ENCODE data around the gene F8A2.
"Not testable (repeated sequence)": the region's sequence is repeated elsewhere in the genome, so short reads cannot be mapped to it uniquely, and the experiment has no call there.

Gene F8A2

DNA sequence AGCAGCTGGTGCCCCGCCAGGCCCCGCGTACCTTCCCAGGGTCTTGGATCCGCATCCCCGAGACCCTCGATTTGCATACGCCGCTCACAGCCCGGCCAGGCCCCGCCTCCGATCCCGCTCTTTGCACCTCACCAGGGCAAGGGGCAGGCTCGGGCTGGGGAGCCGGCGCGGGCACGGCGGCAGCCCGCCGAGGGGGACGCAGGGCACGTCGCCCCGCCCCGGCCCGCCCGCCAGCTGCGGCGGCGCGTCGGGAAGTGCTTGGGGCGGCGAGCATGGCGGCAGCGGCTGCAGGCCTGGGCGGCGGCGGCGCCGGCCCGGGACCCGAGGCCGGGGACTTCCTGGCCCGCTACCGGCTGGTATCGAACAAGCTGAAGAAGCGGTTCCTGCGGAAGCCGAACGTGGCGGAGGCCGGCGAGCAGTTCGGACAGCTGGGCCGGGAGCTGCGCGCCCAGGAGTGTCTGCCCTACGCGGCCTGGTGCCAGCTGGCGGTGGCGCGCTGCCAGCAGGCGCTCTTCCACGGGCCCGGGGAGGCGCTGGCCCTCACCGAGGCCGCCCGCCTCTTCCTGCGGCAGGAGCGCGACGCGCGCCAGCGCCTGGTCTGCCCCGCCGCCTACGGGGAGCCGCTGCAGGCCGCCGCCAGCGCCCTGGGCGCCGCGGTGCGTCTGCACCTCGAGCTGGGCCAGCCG is at the start of gene F8A2:
TSS of gene F8A2 (plus strand) at position 253 of the 686 bp plus-strand sequence. CDS start at position 273, 20 bp downstream.
- not testable (repeated sequence) for H3K27ac ChIP-seq; H3K9ac ChIP-seq (ENCODE audit: insufficient read length); H3K4me3 ChIP-seq; H3K36me3 ChIP-seq (ENCODE audit: insufficient read depth, low read length); DNase-seq (ENCODE audit: low read depth, low spot score); H3K9me3 ChIP-seq (ENCODE audit: low read depth, low read length)

DNA sequence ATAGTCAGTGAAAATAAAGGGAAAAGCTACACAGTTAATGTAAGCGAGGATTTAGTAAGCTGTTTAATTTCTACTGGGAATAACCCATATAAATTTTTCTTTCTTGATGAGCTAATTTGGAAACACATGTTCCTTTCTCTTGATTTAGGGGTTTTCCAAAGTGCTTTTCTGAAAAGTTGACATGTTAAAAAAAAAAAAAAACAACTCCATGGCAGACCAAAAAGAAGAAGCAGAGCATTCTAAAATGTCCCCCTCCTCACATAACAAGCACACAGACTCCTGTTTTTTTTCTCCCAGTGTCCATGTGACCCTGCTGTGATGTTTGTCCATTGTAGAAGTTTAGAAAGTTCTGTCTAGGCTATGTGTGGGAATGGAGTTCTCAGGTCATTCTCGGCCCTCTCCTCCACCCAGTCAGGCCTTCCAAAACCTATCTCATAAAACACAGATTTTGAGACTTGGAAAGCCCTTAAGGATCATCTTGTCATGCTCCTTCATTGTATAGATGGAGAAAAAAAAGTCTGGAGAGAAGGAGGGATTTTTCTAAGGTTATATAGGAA is 48.3 kb upstream of the F8A2 start:
- no peak for DNase-seq (ENCODE audit: low read depth, low spot score)
- no peak for TF ChIP-seq POLR2AphosphoS5 (IDR thresholded peaks at IDR 0.05; ENCODE audit: borderline replicate concordance, low read depth, low read length)
- TF ChIP-seq FOXP2 (optimal IDR thresholded peaks at IDR 0.05; ENCODE audit: control extremely low read depth, extremely low read length, insufficient read depth): no peak
- no peak for TF ChIP-seq EZH2 (IDR thresholded peaks at IDR 0.05)
- peak overlapping the region; percentile 91; the same call in 1 of the 2 replicates for H3K27ac ChIP-seq
- H3K36me3 ChIP-seq (ENCODE audit: insufficient read depth, low read length): no peaks in the 10 kb centered on the region
- H3K9me3 ChIP-seq (ENCODE audit: low read depth, low read length): no peaks in the 10 kb centered on the region
- peak overlapping the region; percentile 73 for H3K4me3 ChIP-seq
- H3K9ac ChIP-seq (ENCODE audit: insufficient read length): peak overlapping the region; percentile 48

DNA sequence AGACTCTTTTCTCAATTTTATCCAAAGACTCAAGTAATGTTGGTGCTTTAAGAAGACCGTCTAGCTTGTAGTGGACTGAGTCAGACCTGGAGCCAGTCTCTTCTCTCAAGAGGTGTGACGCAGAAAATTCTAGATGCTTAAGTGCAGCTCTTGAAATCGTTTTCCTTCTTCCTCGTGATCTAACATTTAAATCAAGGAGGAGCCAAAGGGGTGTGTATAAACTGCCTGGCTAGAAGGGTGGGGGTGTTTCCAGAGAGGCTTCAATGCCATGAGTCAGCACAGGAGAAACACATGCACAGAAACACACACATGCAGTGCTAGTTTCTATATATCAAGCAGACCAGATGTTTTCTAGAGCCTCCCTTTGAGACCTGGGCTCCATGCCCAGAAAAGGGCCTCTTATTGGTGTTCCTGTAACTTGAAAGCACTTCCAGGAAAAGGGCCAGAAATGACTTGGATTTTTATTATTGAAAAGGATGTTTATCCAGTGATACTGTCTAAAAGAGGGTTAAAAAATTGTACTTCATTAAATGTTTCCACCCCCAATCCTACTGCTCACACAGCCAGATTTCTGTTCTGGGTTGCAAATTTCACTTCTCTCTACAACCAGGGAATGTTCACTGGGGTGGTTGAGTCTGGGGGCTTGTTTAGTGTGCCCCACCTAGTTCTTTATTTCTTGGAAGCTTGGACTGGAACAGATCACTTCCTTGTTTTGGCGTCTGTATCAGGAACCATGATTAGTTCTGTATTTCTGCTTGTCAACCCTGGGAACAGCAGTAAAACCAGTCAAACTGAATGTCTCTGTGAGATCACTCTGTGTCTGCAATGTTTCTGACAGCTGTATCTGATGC is 47.2 kb upstream of the F8A2 start, which contains the start of gene CLIC2:
TSS of gene CLIC2 (minus strand) at position 129 of the 851 bp plus-strand sequence. CDS start 187 bp downstream, outside the sequence.
- TF ChIP-seq FOXP2 (optimal IDR thresholded peaks at IDR 0.05; ENCODE audit: control extremely low read depth, extremely low read length, insufficient read depth) (no peak), POLR2AphosphoS5 (IDR thresholded peaks at IDR 0.05; ENCODE audit: borderline replicate concordance, low read depth, low read length) (no peak; the same call in 1 of the 2 replicates), EZH2 (IDR thresholded peaks at IDR 0.05) (no peak)
- DNase-seq (ENCODE audit: low read depth, low spot score): peak; percentile 79

DNA sequence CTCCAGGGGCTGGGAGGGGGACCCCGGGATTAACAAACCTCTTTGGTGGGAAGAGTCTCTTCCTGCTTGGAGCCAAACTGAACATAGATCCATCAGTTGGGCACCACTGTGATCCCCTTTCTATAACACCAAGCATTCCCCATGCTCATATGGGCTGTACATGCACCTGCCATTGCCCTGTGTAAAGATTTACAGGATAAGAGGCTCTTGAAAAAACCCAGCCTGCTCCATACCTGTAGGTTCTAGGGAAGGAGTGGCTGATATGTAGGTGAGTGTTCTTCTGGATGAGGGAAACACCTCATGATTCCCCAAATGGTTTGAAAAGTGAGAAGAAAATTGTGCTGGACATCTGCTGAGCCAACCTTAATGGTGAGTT is 46.6 kb upstream of the F8A2 start:
- not testable (repeated sequence) for DNase-seq (ENCODE audit: low read depth, low spot score); H3K36me3 ChIP-seq (ENCODE audit: insufficient read depth, low read length); H3K9ac ChIP-seq (ENCODE audit: insufficient read length); H3K9me3 ChIP-seq (ENCODE audit: low read depth, low read length)
- Histone ChIP-seq H3K27ac (peak overlapping the region; percentile 91; the same call in 1 of the 2 replicates), H3K4me3 (0 out of 2 replicates have a peak overlapping the region, but pooled peaks have one; percentile 73)

More for the DNA sequence above, 47.2 kb upstream of the F8A2 start, which contains the start of gene CLIC2:
- Histone ChIP-seq H3K9ac (ENCODE audit: insufficient read length) (peak within 1 kb of the TSS; percentile 48), H3K27ac (peak within 1 kb of the TSS; percentile 91), H3K9me3 (ENCODE audit: low read depth, low read length) (no peaks in the 10 kb centered on the region), H3K4me3 (peak within 1 kb of the TSS; percentile 73), H3K36me3 (ENCODE audit: insufficient read depth, low read length) (no peaks in the 10 kb centered on the region)

DNA sequence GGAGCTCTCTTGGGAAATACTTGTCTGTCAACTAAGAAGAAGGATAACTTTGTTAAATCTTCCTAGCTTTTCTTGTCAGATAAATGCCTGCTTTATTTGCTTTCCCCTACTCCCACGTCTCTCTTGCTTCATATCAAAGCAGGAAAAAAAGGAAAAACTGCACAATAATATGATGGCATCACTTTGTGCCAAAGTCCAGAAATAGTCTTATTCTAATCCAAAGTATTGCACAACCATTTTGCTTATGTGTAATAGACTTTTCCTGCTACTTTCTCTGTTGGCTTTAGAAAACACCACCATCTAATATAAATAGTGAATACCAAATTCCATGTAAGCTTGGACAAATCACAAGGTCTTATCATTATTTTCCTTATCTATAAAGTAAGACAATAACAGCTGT is 36.2 kb upstream of the F8A2 start:
- DNase-seq (ENCODE audit: low read depth, low spot score); H3K9me3 ChIP-seq (ENCODE audit: low read depth, low read length); H3K9ac ChIP-seq (ENCODE audit: insufficient read length); H3K27ac ChIP-seq; H3K36me3 ChIP-seq (ENCODE audit: insufficient read depth, low read length); H3K4me3 ChIP-seq: not testable (repeated sequence)

DNA sequence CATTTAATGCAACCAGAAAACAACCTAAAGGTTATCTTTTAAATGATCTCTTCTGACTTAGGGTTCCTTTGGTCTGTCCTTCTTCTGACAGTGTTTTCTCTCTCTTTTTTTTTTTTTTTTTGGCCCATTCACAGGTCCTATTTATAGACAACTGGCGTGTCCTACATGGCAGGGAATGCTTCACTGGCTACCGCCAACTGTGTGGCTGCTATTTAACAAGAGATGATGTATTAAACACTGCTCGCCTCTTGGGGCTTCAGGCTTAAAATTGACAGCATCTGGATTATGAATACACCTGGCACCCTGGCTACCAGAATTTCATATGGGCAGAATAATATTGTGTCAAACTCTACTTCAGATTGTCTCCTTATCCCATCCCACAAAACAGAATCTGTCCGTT is 32.4 kb upstream of the F8A2 start:
- H3K36me3 ChIP-seq (ENCODE audit: insufficient read depth, low read length); DNase-seq (ENCODE audit: low read depth, low spot score); H3K4me3 ChIP-seq; H3K27ac ChIP-seq; H3K9me3 ChIP-seq (ENCODE audit: low read depth, low read length); H3K9ac ChIP-seq (ENCODE audit: insufficient read length): not testable (repeated sequence)

DNA sequence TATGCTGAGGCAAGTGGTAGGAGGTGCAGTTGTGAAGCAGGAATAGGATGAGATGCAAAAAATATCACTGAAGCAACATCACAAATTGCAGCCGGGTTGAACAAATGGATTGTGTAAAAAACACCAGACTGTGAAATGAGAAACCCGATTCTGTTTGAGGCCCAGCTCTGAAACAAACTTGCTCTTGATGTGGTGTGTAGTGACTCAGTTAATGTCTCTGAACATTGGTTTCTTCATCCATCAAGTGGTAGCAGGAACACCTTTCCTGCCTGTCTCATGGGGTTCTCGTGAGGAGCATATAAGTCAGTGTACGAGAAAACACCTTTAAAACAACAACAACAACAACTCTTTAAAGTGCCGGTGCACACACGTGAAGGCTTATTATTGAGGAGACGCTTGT is 18.2 kb upstream of the F8A2 start:
- H3K9ac ChIP-seq (ENCODE audit: insufficient read length); DNase-seq (ENCODE audit: low read depth, low spot score); H3K9me3 ChIP-seq (ENCODE audit: low read depth, low read length); H3K27ac ChIP-seq; H3K36me3 ChIP-seq (ENCODE audit: insufficient read depth, low read length); H3K4me3 ChIP-seq: not testable (repeated sequence)

DNA sequence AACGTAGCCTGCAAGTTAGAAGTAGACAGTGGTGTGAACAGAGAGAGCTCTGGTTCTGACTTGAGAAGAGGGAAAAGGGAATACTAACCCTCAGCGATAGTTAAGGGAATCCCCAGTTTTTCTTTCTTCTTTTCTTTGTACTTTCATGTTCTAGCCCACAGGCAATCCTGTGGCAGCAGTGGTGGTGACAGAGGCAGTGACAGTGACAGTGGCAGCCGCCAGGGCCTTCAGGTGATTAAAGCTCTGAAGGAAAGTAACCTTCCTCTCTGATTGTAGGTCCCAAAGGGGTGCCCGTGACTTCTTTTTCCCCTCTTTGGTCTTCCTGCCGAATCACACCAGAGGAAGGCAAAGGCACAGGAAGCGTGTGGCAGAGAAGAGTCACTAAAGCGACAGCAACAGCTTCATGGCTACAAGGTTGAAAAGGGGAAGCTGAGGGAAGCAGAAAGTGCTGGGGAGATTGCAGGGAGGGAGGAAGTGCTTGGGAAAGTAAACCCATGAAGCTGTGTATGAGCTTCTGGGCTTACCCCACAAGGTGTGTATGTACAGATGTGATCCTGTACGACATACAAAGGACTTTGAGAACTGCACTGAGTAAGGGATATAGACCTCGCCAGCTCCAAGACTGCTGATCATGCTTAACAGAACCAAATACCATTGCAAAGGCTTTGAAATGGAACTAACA is 8.0 kb upstream of the F8A2 start:
- H3K27ac ChIP-seq; H3K4me3 ChIP-seq; H3K9ac ChIP-seq (ENCODE audit: insufficient read length); H3K9me3 ChIP-seq (ENCODE audit: low read depth, low read length); H3K36me3 ChIP-seq (ENCODE audit: insufficient read depth, low read length); DNase-seq (ENCODE audit: low read depth, low spot score): not testable (repeated sequence)

DNA sequence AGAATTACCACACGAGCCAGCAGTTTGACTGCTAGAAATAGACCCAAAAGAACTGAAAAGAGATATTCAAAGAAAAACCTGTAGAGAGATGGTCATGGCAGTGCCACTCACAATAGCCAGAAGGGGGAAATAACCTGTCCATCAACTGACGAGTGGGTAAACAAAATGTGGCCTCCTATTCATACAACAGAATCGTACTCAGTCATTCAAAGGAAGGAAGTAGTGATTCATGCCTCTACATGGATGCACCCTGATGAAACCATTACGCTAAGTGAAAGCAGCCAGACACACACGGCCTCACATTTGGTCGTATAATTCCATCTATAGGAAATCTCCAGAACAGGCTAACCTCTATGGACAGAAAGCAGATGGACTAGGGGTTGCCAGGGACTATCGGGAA is 2.1 kb upstream of the F8A2 start:
- H3K36me3 ChIP-seq (ENCODE audit: insufficient read depth, low read length); H3K27ac ChIP-seq; H3K9me3 ChIP-seq (ENCODE audit: low read depth, low read length); H3K9ac ChIP-seq (ENCODE audit: insufficient read length); DNase-seq (ENCODE audit: low read depth, low spot score); H3K4me3 ChIP-seq: not testable (repeated sequence)

DNA sequence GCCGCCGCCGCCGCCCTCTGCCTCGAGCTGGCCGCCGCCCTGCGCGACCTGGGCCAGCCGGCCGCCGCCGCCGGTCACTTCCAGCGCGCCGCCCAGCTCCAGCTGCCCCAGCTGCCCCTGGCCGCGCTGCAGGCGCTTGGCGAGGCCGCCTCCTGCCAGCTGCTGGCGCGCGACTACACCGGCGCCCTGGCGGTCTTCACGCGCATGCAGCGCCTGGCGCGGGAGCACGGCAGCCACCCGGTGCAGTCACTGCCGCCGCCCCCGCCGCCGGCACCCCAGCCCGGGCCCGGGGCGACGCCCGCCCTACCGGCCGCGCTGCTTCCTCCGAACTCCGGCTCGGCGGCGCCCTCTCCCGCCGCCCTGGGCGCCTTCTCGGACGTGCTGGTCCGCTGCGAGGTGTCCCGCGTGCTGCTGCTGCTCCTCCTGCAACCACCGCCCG is 653 bp downstream of the F8A2 start:
- DNase-seq (ENCODE audit: low read depth, low spot score); H3K36me3 ChIP-seq (ENCODE audit: insufficient read depth, low read length); H3K27ac ChIP-seq; H3K4me3 ChIP-seq; H3K9ac ChIP-seq (ENCODE audit: insufficient read length); H3K9me3 ChIP-seq (ENCODE audit: low read depth, low read length): not testable (repeated sequence)
